GM23338 (cell line): ENCODE measurements around the gene OLR1. TPM values are rescaled to one million over a fixed set of nuclear protein-coding genes. Genes with fewer than 3 reads are reported as not detected.

Experiments
- ATAC-seq: fragments of 200-7000 bp; cut with Tn5 transposase; 3 replicates; pipeline ENCODE4 v1.9.1; 2020
- DNase-seq: peaks from one replicate; pipeline ENCODE4 v3.0.0-alpha.2; 2015; ENCODE audit warnings: low spot score
- H2AFZ ChIP-seq: fragments of 200-600 bp; sonication (generic); 2 replicates; pipeline ENCODE4 v1.8.0; 2016; ENCODE audit warnings: antibody characterized with exemption, mild to moderate bottlenecking, moderate library complexity
- H3F3A ChIP-seq: fragments of 200-600 bp; sonication (generic); replicated peaks from 2 replicates; pipeline ENCODE4 v1.8.0; 2017; ENCODE audit warnings: antibody characterized with exemption, mixed run types, low read depth
- H3K27ac ChIP-seq: fragments of 200-600 bp; sonication (generic); 2 replicates; pipeline ENCODE4 v1.6.1; 2016; ENCODE audit warnings: low read depth
- H3K27me3 ChIP-seq: fragments of 200-600 bp; sonication (generic); 2 replicates; pipeline ENCODE4 v1.8.0; 2016; ENCODE audit warnings: mild to moderate bottlenecking, mixed run types, moderate library complexity; ENCODE audit not compliant: insufficient read depth
- H3K36me3 ChIP-seq: fragments of 200-600 bp; sonication (generic); 2 replicates; pipeline ENCODE4 v1.8.0; 2016; ENCODE audit warnings: mild to moderate bottlenecking; ENCODE audit not compliant: insufficient read depth
- H3K4me1 ChIP-seq: fragments of 200-600 bp; sonication (generic); 2 replicates; pipeline ENCODE4 v1.8.0; 2016; ENCODE audit warnings: mild to moderate bottlenecking, moderate library complexity; ENCODE audit not compliant: insufficient read depth
- H3K4me2 ChIP-seq: fragments of 200-600 bp; sonication (generic); 2 replicates; pipeline ENCODE4 v1.7.1; 2017; ENCODE audit warnings: mixed run types
- H3K4me3 ChIP-seq: fragments of 200-600 bp; sonication (generic); 2 replicates; pipeline ENCODE4 v1.6.1; 2016; ENCODE audit warnings: mixed run types
- H3K79me2 ChIP-seq: fragments of 200-600 bp; sonication (generic); replicated peaks from 2 replicates; pipeline ENCODE4 v1.8.0; 2017; ENCODE audit warnings: mild to moderate bottlenecking; ENCODE audit not compliant: insufficient read depth
- H3K9me2 ChIP-seq: fragments of 200-600 bp; sonication (generic); 2 replicates; pipeline ENCODE4 v1.8.0; 2017; ENCODE audit not compliant: insufficient read depth
- H4K20me1 ChIP-seq: fragments of 200-600 bp; sonication (generic); replicated peaks from 2 replicates; pipeline ENCODE4 v1.8.0; 2017; ENCODE audit warnings: mild to moderate bottlenecking; ENCODE audit not compliant: insufficient read depth
- H3K27ac Mint-ChIP-seq: 2 replicates; pipeline ENCODE4 v1.8.0; 2020; ENCODE audit warnings: inconsistent platforms, mild to moderate bottlenecking, moderate library complexity, mixed read lengths
- H3K27me3 Mint-ChIP-seq: 3 replicates; pipeline ENCODE4 v1.8.0; 2022; ENCODE audit warnings: low read depth, mild to moderate bottlenecking, moderate library complexity, mixed read lengths, inconsistent platforms; ENCODE audit not compliant: insufficient read depth, poor library complexity
- H3K36me3 Mint-ChIP-seq: 3 replicates; pipeline ENCODE4 v1.8.0; 2021; ENCODE audit warnings: low read depth, mild to moderate bottlenecking, inconsistent platforms, moderate library complexity, mixed read lengths
- H3K4me1 Mint-ChIP-seq: 3 replicates; pipeline ENCODE4 v1.8.0; 2020; ENCODE audit warnings: mild to moderate bottlenecking, inconsistent platforms, mixed read lengths
- H3K4me3 Mint-ChIP-seq: 3 replicates; pipeline ENCODE4 v1.8.0; 2021; ENCODE audit warnings: moderate library complexity, mild to moderate bottlenecking, inconsistent platforms, mixed read lengths
- H3K9me3 Mint-ChIP-seq: 3 replicates; pipeline ENCODE4 v1.8.0; 2020; ENCODE audit warnings: moderate library complexity, mild to moderate bottlenecking, inconsistent platforms, mixed read lengths
- CTCF ChIP-seq, 2 experiments: fragments of 200-600 bp in 1 of 2; sonication (generic) in 1 of 2; conservative IDR thresholded peaks; 2 replicates each; pipeline versions ENCODE4 v1.5.1 to v1.6.1; 2016 to 2017; ENCODE audit warnings: antibody characterized with exemption in 2 of 2, low read depth in 2 of 2, mild to moderate bottlenecking in 2 of 2, moderate library complexity in 1 of 2
- EZH2 ChIP-seq: fragments of 200-600 bp; sonication (generic); IDR thresholded peaks from one replicate; pipeline ENCODE4 v1.8.0; 2017; ENCODE audit warnings: antibody characterized with exemption, mild to moderate bottlenecking, low read depth; ENCODE audit not compliant: unreplicated experiment
- EZH2phosphoT487 ChIP-seq: fragments of 200-600 bp; sonication (generic); IDR thresholded peaks from one replicate; pipeline ENCODE4 v1.8.1; 2018; ENCODE audit warnings: antibody characterized with exemption; ENCODE audit not compliant: unreplicated experiment
- JUNB ChIP-seq: IDR thresholded peaks from one replicate; pipeline ENCODE4 v1.6.1; 2016; ENCODE audit warnings: antibody characterized with exemption; ENCODE audit not compliant: unreplicated experiment
- STAT1 ChIP-seq: IDR thresholded peaks from one replicate; pipeline ENCODE4 v1.6.1; 2016; ENCODE audit warnings: antibody characterized with exemption; ENCODE audit not compliant: unreplicated experiment
- ZNF114 ChIP-seq: fragments of 250-450 bp; sonication (Bioruptor Pico); IDR thresholded peaks from 2 replicates; pipeline ENCODE4 v1.5.0; 2020; ENCODE audit warnings: mild to moderate bottlenecking, moderate library complexity
- polyA plus RNA-seq: library from polyadenylated mRNA; unstranded; fragments of >200 nt; fragmentation: Nextera tagmentation; extraction: Ambion mirVana; gene quantifications from 2 replicates; pipeline ENCODE4 v1.2.1, GENCODE V29; 2016
- total RNA-seq: library from RNA; depleted of rRNA; stranded (reverse); fragments of >200 nt; shearing (Covaris generic); gene quantifications from 2 replicates; pipeline ENCODE4 v1.2.3, GENCODE V29; 2014
- TF ChIP-seq, protein P1 (sequence below): fragments of 250-450 bp; sonication (Bioruptor Pico); IDR thresholded peaks from 2 replicates; pipeline ENCODE4 v1.5.0; 2020; ENCODE audit warnings: mild to moderate bottlenecking, moderate library complexity

The OLR1 gene
- total and polyA plus RNA-seq, 2 experiments from 2014 or later: not detected

DNA sequence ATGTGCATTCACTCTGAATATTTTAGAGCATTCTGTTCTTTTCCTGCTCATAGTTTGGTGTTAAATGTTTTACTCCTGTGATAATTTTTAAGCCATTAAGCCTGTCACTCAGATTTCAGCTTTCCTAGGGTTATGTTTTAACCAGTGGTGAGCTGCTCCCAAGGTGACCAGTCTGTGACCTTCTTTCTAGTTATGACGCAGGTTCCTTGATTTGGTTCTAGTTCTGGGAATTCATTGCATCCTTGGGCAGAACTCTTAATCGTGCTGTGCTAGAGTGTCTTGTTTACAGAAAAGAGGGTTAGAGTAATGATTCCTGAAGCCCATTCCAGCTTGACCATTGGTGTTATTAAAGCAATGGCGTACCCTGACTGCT, 42.9 kb upstream of the OLR1 start:
- Mint-ChIP-seq H3K36me3 (peaks cover 12% of the 10 kb centered on the region), H3K27ac (peak overlapping the region; percentile 74; the same call in 1 of the 2 replicates), H3K9me3 (no peaks in the 10 kb centered on the region; the same call in 2 of the 3 replicates), H3K4me1 (peaks cover 18% of the 10 kb centered on the region), H3K4me3 (peak overlapping the region; percentile 95), H3K27me3 (peaks cover 11% of the 10 kb centered on the region)
- no peak for TF ChIP-seq EZH2phosphoT487
- TF ChIP-seq EZH2: no peak
- TF ChIP-seq CTCF (conservative IDR thresholded peaks at IDR 0.05; ENCODE audit: low read depth in 2 of 2): no peak
- TF ChIP-seq STAT1: no peak
- no peak for TF ChIP-seq JUNB
- TF ChIP-seq, protein P1, sequence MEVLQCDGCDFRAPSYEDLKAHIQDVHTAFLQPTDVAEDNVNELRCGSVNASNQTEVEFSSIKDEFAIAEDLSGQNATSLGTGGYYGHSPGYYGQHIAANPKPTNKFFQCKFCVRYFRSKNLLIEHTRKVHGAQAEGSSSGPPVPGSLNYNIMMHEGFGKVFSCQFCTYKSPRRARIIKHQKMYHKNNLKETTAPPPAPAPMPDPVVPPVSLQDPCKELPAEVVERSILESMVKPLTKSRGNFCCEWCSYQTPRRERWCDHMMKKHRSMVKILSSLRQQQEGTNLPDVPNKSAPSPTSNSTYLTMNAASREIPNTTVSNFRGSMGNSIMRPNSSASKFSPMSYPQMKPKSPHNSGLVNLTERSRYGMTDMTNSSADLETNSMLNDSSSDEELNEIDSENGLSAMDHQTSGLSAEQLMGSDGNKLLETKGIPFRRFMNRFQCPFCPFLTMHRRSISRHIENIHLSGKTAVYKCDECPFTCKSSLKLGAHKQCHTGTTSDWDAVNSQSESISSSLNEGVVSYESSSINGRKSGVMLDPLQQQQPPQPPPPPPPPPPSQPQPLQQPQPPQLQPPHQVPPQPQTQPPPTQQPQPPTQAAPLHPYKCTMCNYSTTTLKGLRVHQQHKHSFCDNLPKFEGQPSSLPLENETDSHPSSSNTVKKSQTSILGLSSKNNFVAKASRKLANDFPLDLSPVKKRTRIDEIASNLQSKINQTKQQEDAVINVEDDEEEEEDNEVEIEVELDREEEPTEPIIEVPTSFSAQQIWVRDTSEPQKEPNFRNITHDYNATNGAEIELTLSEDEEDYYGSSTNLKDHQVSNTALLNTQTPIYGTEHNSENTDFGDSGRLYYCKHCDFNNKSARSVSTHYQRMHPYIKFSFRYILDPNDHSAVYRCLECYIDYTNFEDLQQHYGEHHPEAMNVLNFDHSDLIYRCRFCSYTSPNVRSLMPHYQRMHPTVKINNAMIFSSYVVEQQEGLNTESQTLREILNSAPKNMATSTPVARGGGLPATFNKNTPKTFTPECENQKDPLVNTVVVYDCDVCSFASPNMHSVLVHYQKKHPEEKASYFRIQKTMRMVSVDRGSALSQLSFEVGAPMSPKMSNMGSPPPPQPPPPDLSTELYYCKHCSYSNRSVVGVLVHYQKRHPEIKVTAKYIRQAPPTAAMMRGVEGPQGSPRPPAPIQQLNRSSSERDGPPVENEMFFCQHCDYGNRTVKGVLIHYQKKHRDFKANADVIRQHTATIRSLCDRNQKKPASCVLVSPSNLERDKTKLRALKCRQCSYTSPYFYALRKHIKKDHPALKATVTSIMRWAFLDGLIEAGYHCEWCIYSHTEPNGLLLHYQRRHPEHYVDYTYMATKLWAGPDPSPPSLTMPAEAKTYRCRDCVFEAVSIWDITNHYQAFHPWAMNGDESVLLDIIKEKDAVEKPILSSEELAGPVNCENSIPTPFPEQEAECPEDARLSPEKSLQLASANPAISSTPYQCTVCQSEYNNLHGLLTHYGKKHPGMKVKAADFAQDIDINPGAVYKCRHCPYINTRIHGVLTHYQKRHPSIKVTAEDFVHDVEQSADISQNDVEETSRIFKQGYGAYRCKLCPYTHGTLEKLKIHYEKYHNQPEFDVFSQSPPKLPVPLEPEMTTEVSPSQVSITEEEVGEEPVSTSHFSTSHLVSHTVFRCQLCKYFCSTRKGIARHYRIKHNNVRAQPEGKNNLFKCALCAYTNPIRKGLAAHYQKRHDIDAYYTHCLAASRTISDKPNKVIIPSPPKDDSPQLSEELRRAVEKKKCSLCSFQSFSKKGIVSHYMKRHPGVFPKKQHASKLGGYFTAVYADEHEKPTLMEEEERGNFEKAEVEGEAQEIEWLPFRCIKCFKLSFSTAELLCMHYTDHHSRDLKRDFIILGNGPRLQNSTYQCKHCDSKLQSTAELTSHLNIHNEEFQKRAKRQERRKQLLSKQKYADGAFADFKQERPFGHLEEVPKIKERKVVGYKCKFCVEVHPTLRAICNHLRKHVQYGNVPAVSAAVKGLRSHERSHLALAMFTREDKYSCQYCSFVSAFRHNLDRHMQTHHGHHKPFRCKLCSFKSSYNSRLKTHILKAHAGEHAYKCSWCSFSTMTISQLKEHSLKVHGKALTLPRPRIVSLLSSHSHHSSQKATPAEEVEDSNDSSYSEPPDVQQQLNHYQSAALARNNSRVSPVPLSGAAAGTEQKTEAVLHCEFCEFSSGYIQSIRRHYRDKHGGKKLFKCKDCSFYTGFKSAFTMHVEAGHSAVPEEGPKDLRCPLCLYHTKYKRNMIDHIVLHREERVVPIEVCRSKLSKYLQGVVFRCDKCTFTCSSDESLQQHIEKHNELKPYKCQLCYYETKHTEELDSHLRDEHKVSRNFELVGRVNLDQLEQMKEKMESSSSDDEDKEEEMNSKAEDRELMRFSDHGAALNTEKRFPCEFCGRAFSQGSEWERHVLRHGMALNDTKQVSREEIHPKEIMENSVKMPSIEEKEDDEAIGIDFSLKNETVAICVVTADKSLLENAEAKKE (CRISPR knock-in tag): no peak
- TF ChIP-seq ZNF114 (CRISPR knock-in tag): no peak
- Histone ChIP-seq H3K4me3 (peak overlapping the region; percentile 95; the same call in 1 of the 2 replicates), H3K36me3 (peaks cover 3% of the 10 kb centered on the region; the same call in 1 of the 2 replicates), H3K4me1 (peaks cover 17% of the 10 kb centered on the region), H3F3A (no peaks in the 10 kb centered on the region), H3K9me2 (no peaks in the 10 kb centered on the region), H2AFZ (no peak overlapping the region), H3K27ac (no peak overlapping the region), H3K79me2 (peaks cover 41% of the 10 kb centered on the region), H3K4me2 (peak overlapping the region; percentile 87), H3K27me3 (no peaks in the 10 kb centered on the region), H4K20me1 (0 out of 2 replicates have a peak, but pooled peaks cover 2% of the 10 kb centered on the region)
- DNase-seq (no peak), ATAC-seq (no peak)
